A549 (cell line): Measurements from ENCODE around the gene GRIK4. TPM values are rescaled to one million over a fixed set of nuclear protein-coding genes. Genes with fewer than 3 reads are reported as not detected.

Experiments used
- ATAC-seq, 2 experiments: fragments of 200-7000 bp in 1 of 2; fragments of >200 bp in 1 of 2; cut with Nextera tagmentation in 1 of 2; cut with Tn5 transposase in 1 of 2; 3 replicates each; pipeline versions ENCODE4 v1.8.0 to v1.9.1; 2018 to 2020; ENCODE audit warnings: mild to moderate bottlenecking in 1 of 2, moderate library complexity in 1 of 2
- CTCF ChIA-PET: fragments of 300-600 bp; sonication (Branson Sonifier 250); formaldehyde crosslinking; extraction: SDS; loops from one replicate; lab custom pipeline; 2021; ENCODE audit warnings: antibody characterized with exemption, inconsistent platforms; lab: Yijun Ruan, JAX
- POLR2A ChIA-PET: fragments of 350-600 bp; formaldehyde crosslinking; extraction: SDS; loops from one replicate; lab custom pipeline; 2021; ENCODE audit warnings: antibody characterized with exemption, inconsistent platforms; lab: Yijun Ruan, JAX
- DNase-seq, 2 experiments: peaks; one replicate each; pipeline versions ENCODE4 v3.0.0 to v3.0.0-alpha.2; 2011 to 2016; ENCODE audit warnings: low read depth in 1 of 2, low spot score in 1 of 2
- FAIRE-seq: peaks from 2 replicates; lab custom pipeline; 2011; peaks lifted over from hg19 to GRCh38; lab: Jason Lieb, UNC
- H3K27ac ChIP-seq, 2 experiments: fragments of >200 bp; sonication (Bioruptor Twin); formaldehyde crosslinking; 3 replicates each; pipeline ENCODE4 v1.5.1; 2016 to 2017
- H3K4me1 ChIP-seq: fragments of >200 bp; sonication (Bioruptor Twin); formaldehyde crosslinking; 3 replicates; pipeline ENCODE4 v1.6.1; 2016
- H3K4me2 ChIP-seq: fragments of >200 bp; sonication (Bioruptor Twin); formaldehyde crosslinking; 3 replicates; pipeline ENCODE4 v1.6.1; 2016
- H3K4me3 ChIP-seq: fragments of >200 bp; sonication (Bioruptor Twin); formaldehyde crosslinking; 3 replicates; pipeline ENCODE4 v1.5.1; 2016
- H3K9me3 ChIP-seq: fragments of >200 bp; sonication (Bioruptor Twin); formaldehyde crosslinking; 3 replicates; pipeline ENCODE4 v1.6.1; 2016
- CBX2 ChIP-seq: fragments of 200-600 bp; sonication (generic); IDR thresholded peaks from 2 replicates; pipeline ENCODE4 v1.6.1; 2016; ENCODE audit warnings: low read depth, mild to moderate bottlenecking, borderline replicate concordance
- CBX8 ChIP-seq: fragments of 200-600 bp; sonication (generic); IDR thresholded peaks from 2 replicates; pipeline ENCODE4 v1.6.1; 2016
- CHD2 ChIP-seq: fragments of 150-350 bp; IDR thresholded peaks from 2 replicates; pipeline ENCODE4 v1.6.1; 2014; ENCODE audit warnings: low read length; ENCODE audit not compliant: partially characterized antibody
- CHD4 ChIP-seq: fragments of 200-600 bp; sonication (generic); IDR thresholded peaks from 2 replicates; pipeline ENCODE4 v1.6.1; 2016; ENCODE audit warnings: antibody characterized with exemption, mild to moderate bottlenecking, borderline replicate concordance
- E2F6 ChIP-seq: IDR thresholded peaks from 2 replicates; pipeline ENCODE4 v1.6.1; 2012; ENCODE audit warnings: low read depth, borderline replicate concordance
- EHMT2 ChIP-seq: fragments of 200-600 bp; sonication (generic); IDR thresholded peaks from 2 replicates; pipeline ENCODE4 v1.6.1; 2016; ENCODE audit warnings: antibody characterized with exemption, low read depth, mild to moderate bottlenecking, moderate library complexity
- ELK1 ChIP-seq: fragments of 150-350 bp; IDR thresholded peaks from 2 replicates; pipeline ENCODE4 v1.6.1; 2014; ENCODE audit warnings: low read depth, mild to moderate bottlenecking, low read length
- EP300 ChIP-seq, 2 experiments: fragments of >200 bp; sonication (Bioruptor Twin); formaldehyde crosslinking; IDR thresholded peaks; 2 replicates in 1 of 2; 3 replicates in 1 of 2; pipeline ENCODE4 v1.6.1; 2016 to 2017
- ESRRA ChIP-seq: fragments of 150-350 bp; IDR thresholded peaks from 2 replicates; pipeline ENCODE4 v1.6.1; 2014; ENCODE audit warnings: mild to moderate bottlenecking, low read length, borderline replicate concordance
- FOSB ChIP-seq: fragments of 250-450 bp; sonication (Bioruptor Pico); IDR thresholded peaks from 2 replicates; pipeline ENCODE4 v1.5.0; 2020; ENCODE audit warnings: mild to moderate bottlenecking, moderate library complexity
- HDAC2 ChIP-seq: fragments of 200-600 bp; sonication (generic); IDR thresholded peaks from 2 replicates; pipeline ENCODE4 v1.6.1; 2016
- HES2 ChIP-seq: fragments of >200 bp; sonication (Bioruptor Twin); formaldehyde crosslinking; IDR thresholded peaks from 2 replicates; pipeline ENCODE4 v1.6.1; 2016
- HEYL ChIP-seq: fragments of 250-450 bp; sonication (Bioruptor Pico); IDR thresholded peaks from 2 replicates; pipeline ENCODE4 v1.8.0; 2021; ENCODE audit warnings: mild to moderate bottlenecking, moderate library complexity
- HMGXB4 ChIP-seq: fragments of 250-450 bp; sonication (Bioruptor Pico); IDR thresholded peaks from 2 replicates; pipeline ENCODE4 v1.5.0; 2021; ENCODE audit warnings: mild to moderate bottlenecking, moderate library complexity, borderline replicate concordance
- HOXB13 ChIP-seq: fragments of 250-450 bp; sonication (Bioruptor Pico); IDR thresholded peaks from 2 replicates; pipeline ENCODE4 v1.5.0; 2020; ENCODE audit warnings: low read depth, mild to moderate bottlenecking, moderate library complexity
- JUN ChIP-seq, 2 experiments: fragments of >200 bp; sonication (Bioruptor Twin); formaldehyde crosslinking; IDR thresholded peaks; 2 replicates in 1 of 2; 3 replicates in 1 of 2; pipeline ENCODE4 v1.6.1; 2016 to 2017
- JUNB ChIP-seq: fragments of >200 bp; sonication (Bioruptor Twin); formaldehyde crosslinking; IDR thresholded peaks from 2 replicates; pipeline ENCODE4 v1.6.1; 2016
- KDM1A ChIP-seq: fragments of 200-600 bp; sonication (generic); IDR thresholded peaks from 2 replicates; pipeline ENCODE4 v1.6.1; 2016; ENCODE audit warnings: low read depth, mild to moderate bottlenecking
- KDM5A ChIP-seq: fragments of 200-600 bp; sonication (generic); IDR thresholded peaks from 2 replicates; pipeline ENCODE4 v1.6.1; 2016; ENCODE audit warnings: antibody characterized with exemption, mild to moderate bottlenecking
- MAZ ChIP-seq: fragments of 150-350 bp; IDR thresholded peaks from 2 replicates; pipeline ENCODE4 v1.6.1; 2014; ENCODE audit warnings: antibody characterized with exemption, low read depth, low read length, borderline replicate concordance
- NFE2L2 ChIP-seq: fragments of 150-350 bp; conservative IDR thresholded peaks from 2 replicates; pipeline ENCODE4 v1.6.1; 2014; ENCODE audit warnings: low read length
- NPAS2 ChIP-seq: fragments of 250-450 bp; sonication (Bioruptor Pico); IDR thresholded peaks from 2 replicates; pipeline ENCODE4 v1.8.0; 2022; ENCODE audit warnings: mild to moderate bottlenecking, moderate library complexity, borderline replicate concordance
- NR3C1 ChIP-seq: fragments of >200 bp; sonication (Bioruptor Twin); formaldehyde crosslinking; IDR thresholded peaks from 3 replicates; pipeline ENCODE4 v1.6.1; 2017
- PBX3 ChIP-seq: IDR thresholded peaks from 2 replicates; pipeline ENCODE4 v1.6.1; 2012
- PHF8 ChIP-seq: fragments of 200-600 bp; sonication (generic); IDR thresholded peaks from 2 replicates; pipeline ENCODE4 v1.6.1; 2016; ENCODE audit warnings: low read depth, mild to moderate bottlenecking, antibody characterized with exemption, moderate library complexity, borderline replicate concordance
- RARB ChIP-seq: fragments of 250-450 bp; sonication (Bioruptor Pico); IDR thresholded peaks from 2 replicates; pipeline ENCODE4 v1.8.0; 2021; ENCODE audit warnings: mild to moderate bottlenecking, moderate library complexity
- RCOR1 ChIP-seq: fragments of 150-350 bp; IDR thresholded peaks from 2 replicates; pipeline ENCODE4 v1.6.1; 2014; ENCODE audit warnings: antibody characterized with exemption, low read length, low read depth
- RFX5 ChIP-seq: fragments of 450-650 bp; IDR thresholded peaks from 2 replicates; pipeline ENCODE4 v1.7.1; 2014; ENCODE audit warnings: antibody characterized with exemption, mild to moderate bottlenecking, moderate library complexity
- TFCP2L1 ChIP-seq: fragments of 250-450 bp; sonication (Bioruptor Pico); IDR thresholded peaks from 2 replicates; pipeline ENCODE4 v1.5.0; 2021; ENCODE audit warnings: mild to moderate bottlenecking
- ZFP36 ChIP-seq: fragments of 450-650 bp; IDR thresholded peaks from 2 replicates; pipeline ENCODE4 v1.6.1; 2014; ENCODE audit warnings: borderline replicate concordance; ENCODE audit not compliant: partially characterized antibody
- ZSCAN20 ChIP-seq: fragments of 250-450 bp; sonication (Bioruptor Pico); IDR thresholded peaks from 2 replicates; pipeline ENCODE4 v1.8.0; 2022; ENCODE audit warnings: mild to moderate bottlenecking, moderate library complexity
- WGBS: methylation state at CpG from one replicate; pipeline ENCODE4 v1.1.6; 2017; ENCODE audit errors: missing lambda C conversion rate; 5-methylcytosine and 5-hydroxymethylcytosine counted together
- polyA plus RNA-seq, 4 experiments: library from polyadenylated mRNA; depleted of rRNA in 3 of 4; stranded (reverse); fragments of >200 nt; fragmentation: RNase III in 1 of 4; extraction: RNeasy Plus Mini Kit Qiagen cat#74134 plus additional on column Dnase treatment in 1 of 4; gene quantifications; 2 replicates in 3 of 4; 3 replicates in 1 of 4; pipeline ENCODE4 v1.2.3, GENCODE V29; 2011 to 2017

GRIK4 gene
- polyA plus RNA-seq, 2 of the 4 experiments (the other 2 are of a cell fraction): 0.01 TPM; not detected in 1

GRCh38 chr11:120768949-120769348 lies 257.4 kb downstream of the GRIK4 start:
- Histone ChIP-seq H3K9me3 (peaks cover 23% of the 10 kb centered on the region; the same call in 2 of the 3 replicates), H3K4me3 (no peak overlapping the region), H3K27ac (no peak overlapping the region)
- TF ChIP-seq NPAS2 (CRISPR knock-in tag) (no peak), RFX5 (no peak), PBX3 (no peak), ZSCAN20 (CRISPR knock-in tag) (no peak), ESRRA (no peak), TFCP2L1 (CRISPR knock-in tag) (no peak), JUN (IDR thresholded peaks at IDR 0.05) (no peak), FOSB (no peak), NR3C1 (no peak), CHD4 (no peak), HMGXB4 (CRISPR knock-in tag) (no peak), E2F6 (no peak), NFE2L2 (no peak), RARB (CRISPR knock-in tag) (no peak), EHMT2 (no peak), CHD2 (no peak), CBX2 (no peak), MAZ (no peak), RCOR1 (no peak), KDM5A (no peak)
- TF ChIP-seq, all 56 proteins: peak for 0
- no peak overlapping the region for H3K4me2 ChIP-seq
- no peak for ATAC-seq
- 0% methylated on average over 2 of the region's 2 CpGs for WGBS
- CTCF ChIA-PET: no interaction called here
- no peak for DNase-seq
- POLR2A ChIA-PET: no interaction called here
- H3K4me1 ChIP-seq: no peaks in the 10 kb centered on the region
- no peak for FAIRE-seq

- no peak for FAIRE-seq
Measured at GRCh38 chr11:120769906-120770305, 258.4 kb downstream of the GRIK4 start.

GRCh38 chr11:120771551-120772060 lies 260.1 kb downstream of the GRIK4 start:
- no peak for ATAC-seq
- CTCF ChIA-PET: no interaction called here
- no peak for FAIRE-seq

More at GRCh38 chr11:120769906-120770305, 258.4 kb downstream of the GRIK4 start:
- H3K27ac ChIP-seq: no peak overlapping the region
- POLR2A ChIA-PET: no interaction called here
- TF ChIP-seq KDM1A (no peak), ZFP36 (no peak), EP300 (IDR thresholded peaks at IDR 0.05) (no peak)
- TF ChIP-seq, all 56 proteins: peak for 0
- DNase-seq (no peak), ATAC-seq (no peak)
- no peak overlapping the region for H3K4me3 ChIP-seq
- CTCF ChIA-PET: no interaction called here
- no peak overlapping the region for H3K4me2 ChIP-seq
- H3K4me1 ChIP-seq: no peaks in the 10 kb centered on the region
- 40% methylated on average over 1 of the region's 1 CpG for WGBS
- peaks cover 23% of the 10 kb centered on the region; the same call in 2 of the 3 replicates for H3K9me3 ChIP-seq

More at GRCh38 chr11:120771551-120772060, 260.1 kb downstream of the GRIK4 start:
- TF ChIP-seq HEYL (CRISPR knock-in tag) (no peak), ELK1 (no peak), HMGXB4 (CRISPR knock-in tag) (no peak), HES2 (no peak), NFE2L2 (no peak), HOXB13 (no peak), KDM1A (no peak), JUNB (no peak), NPAS2 (CRISPR knock-in tag) (no peak), ESRRA (no peak), CBX8 (no peak), HDAC2 (no peak), PHF8 (no peak)
- POLR2A ChIA-PET: no interaction called here
- peaks cover 20% of the 10 kb centered on the region; the same call in 2 of the 3 replicates for H3K9me3 ChIP-seq
- H3K27ac ChIP-seq: no peak overlapping the region
- H3K4me3 ChIP-seq: no peak overlapping the region
- H3K4me2 ChIP-seq: no peak overlapping the region
- no peak for DNase-seq
- H3K4me1 ChIP-seq: no peaks in the 10 kb centered on the region
